ENCODE data around the gene NRBP1.

DNA sequence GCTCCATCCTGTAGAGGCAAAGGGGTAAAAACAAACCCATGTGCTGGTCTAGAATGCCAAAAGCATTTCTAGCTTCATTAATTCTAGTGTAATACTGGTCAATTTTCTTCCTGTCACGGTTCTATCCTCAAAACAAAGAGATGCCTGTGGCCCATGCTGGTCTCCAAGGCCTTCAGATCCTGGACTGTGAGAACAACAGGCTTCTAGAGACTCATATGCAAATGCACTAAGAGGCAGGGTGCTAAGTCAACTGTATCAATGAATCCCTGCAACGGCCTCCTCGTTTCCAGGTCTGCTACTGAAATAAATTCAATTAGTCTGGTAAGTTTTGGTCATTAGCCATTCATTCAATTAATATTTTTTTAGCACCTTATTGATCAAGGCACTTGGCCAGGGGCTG, 57.1 kb downstream of the NRBP1 start:
- TF ChIP-seq, protein P1, sequence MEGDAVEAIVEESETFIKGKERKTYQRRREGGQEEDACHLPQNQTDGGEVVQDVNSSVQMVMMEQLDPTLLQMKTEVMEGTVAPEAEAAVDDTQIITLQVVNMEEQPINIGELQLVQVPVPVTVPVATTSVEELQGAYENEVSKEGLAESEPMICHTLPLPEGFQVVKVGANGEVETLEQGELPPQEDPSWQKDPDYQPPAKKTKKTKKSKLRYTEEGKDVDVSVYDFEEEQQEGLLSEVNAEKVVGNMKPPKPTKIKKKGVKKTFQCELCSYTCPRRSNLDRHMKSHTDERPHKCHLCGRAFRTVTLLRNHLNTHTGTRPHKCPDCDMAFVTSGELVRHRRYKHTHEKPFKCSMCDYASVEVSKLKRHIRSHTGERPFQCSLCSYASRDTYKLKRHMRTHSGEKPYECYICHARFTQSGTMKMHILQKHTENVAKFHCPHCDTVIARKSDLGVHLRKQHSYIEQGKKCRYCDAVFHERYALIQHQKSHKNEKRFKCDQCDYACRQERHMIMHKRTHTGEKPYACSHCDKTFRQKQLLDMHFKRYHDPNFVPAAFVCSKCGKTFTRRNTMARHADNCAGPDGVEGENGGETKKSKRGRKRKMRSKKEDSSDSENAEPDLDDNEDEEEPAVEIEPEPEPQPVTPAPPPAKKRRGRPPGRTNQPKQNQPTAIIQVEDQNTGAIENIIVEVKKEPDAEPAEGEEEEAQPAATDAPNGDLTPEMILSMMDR (IDR thresholded peaks at IDR 0.05) = no peak
- TF ChIP-seq POLR2A (IDR thresholded peaks at IDR 0.05) = no peak
